ENCODE results near the gene CUL7.

GRCh38 chr6:43035495-43036194 is 18.0 kb downstream of the CUL7 start:
- TF ChIP-seq JUN (CRISPR knock-in tag; IDR thresholded peaks at IDR 0.05): no peak
- TF ChIP-seq ELF4 (CRISPR knock-in tag; IDR thresholded peaks at IDR 0.05; ENCODE audit: low read depth): no peak
- TF ChIP-seq CREB1 (CRISPR knock-in tag; IDR thresholded peaks at IDR 0.05): no peak
- no peak for TF ChIP-seq MAX (CRISPR knock-in tag; IDR thresholded peaks at IDR 0.05)
- TF ChIP-seq CTCF (IDR thresholded peaks at IDR 0.05): no peak
- TF ChIP-seq TEAD4 (CRISPR knock-in tag; IDR thresholded peaks at IDR 0.05): no peak
- TF ChIP-seq ZMAT4 (CRISPR knock-in tag; IDR thresholded peaks at IDR 0.05): no peak
- no peak for TF ChIP-seq CBFB (CRISPR knock-in tag; IDR thresholded peaks at IDR 0.05; ENCODE audit: low read depth)
- TF ChIP-seq HMGXB4 (CRISPR knock-in tag; IDR thresholded peaks at IDR 0.05): no peak
- no peak for TF ChIP-seq FOXP1 (CRISPR knock-in tag; IDR thresholded peaks at IDR 0.05; ENCODE audit: borderline replicate concordance)
